Tongue (tissue), 2 donors: Measurements from ENCODE around the gene METTL26. TPM values are rescaled to one million over a fixed set of nuclear protein-coding genes. Genes with fewer than 3 reads are reported as not detected.
"Not testable (repeated sequence)": the region's sequence is repeated elsewhere in the genome, so short reads cannot be mapped to it uniquely, and the experiment has no call there.

ENCODE experiments used
- DNase-seq: peaks from one replicate; pipeline ENCODE4 v3.0.0-alpha.2; 2015
- total RNA-seq: library from RNA; depleted of rRNA; stranded (reverse); fragments of >200 nt; gene quantifications from one replicate; pipeline ENCODE4 v1.2.3, GENCODE V29; 2014

Gene METTL26
- total RNA-seq, 1 donor from 2014 or later: 36.6 TPM

- no peak for DNase-seq
These were observed 10.8 kb downstream of the METTL26 start for GRCh38 chr16:625117-625976.

GRCh38 chr16:624526-625070, 11.5 kb downstream of the METTL26 start:
- DNase-seq: no peak

- DNase-seq: no peak
These were observed 13.2 kb downstream of the METTL26 start for GRCh38 chr16:622920-623280.

GRCh38 chr16:621526-622105, 14.5 kb downstream of the METTL26 start:
- no peak for DNase-seq

GRCh38 chr16:620700-621525, 15.2 kb downstream of the METTL26 start:
- no peak for DNase-seq

- no peak for DNase-seq
These were observed 16.5 kb downstream of the METTL26 start for GRCh38 chr16:619476-620100.

GRCh38 chr16:617855-618254, 18.2 kb downstream of the METTL26 start:
- DNase-seq: no peak

- DNase-seq: no peak
These were observed 19.1 kb downstream of the METTL26 start for GRCh38 chr16:616733-617586.

GRCh38 chr16:615122-615521, 21.0 kb downstream of the METTL26 start:
- no peak for DNase-seq

- DNase-seq: peak; percentile 28
These were observed 25.4 kb downstream of the METTL26 start for GRCh38 chr16:610513-611381.

GRCh38 chr16:609984-610383, 26.1 kb downstream of the METTL26 start:
- no peak for DNase-seq

GRCh38 chr16:609316-609715, 26.8 kb downstream of the METTL26 start:
- DNase-seq: no peak

GRCh38 chr16:608019-608418, 28.1 kb downstream of the METTL26 start:
- DNase-seq: no peak

GRCh38 chr16:606656-607307, 29.3 kb downstream of the METTL26 start:
- no peak for DNase-seq

- DNase-seq: no peak
These were observed 32.2 kb downstream of the METTL26 start for GRCh38 chr16:603933-604332.

- DNase-seq: no peak
These were observed 35.3 kb downstream of the METTL26 start for GRCh38 chr16:600781-601180.

GRCh38 chr16:598823-599739, 37.0 kb downstream of the METTL26 start:
- DNase-seq: no peak

- not testable (repeated sequence) for DNase-seq
These were observed 38.5 kb downstream of the METTL26 start for GRCh38 chr16:597655-598054.

- DNase-seq: no peak
These were observed 39.4 kb downstream of the METTL26 start for GRCh38 chr16:596736-597060.
